Measurements from ENCODE around the gene RPL7A. TPM values are rescaled to one million over a fixed set of nuclear protein-coding genes. Genes with fewer than 3 reads are reported as not detected.

The RPL7A gene
- total RNA-seq, 4 donors from 2014 or later: 1,757 to 2,575 (median 2,004) TPM

- H3K27ac ChIP-seq: no peak overlapping the region
Measured at GRCh38 chr9:133400292-133400691, 52.3 kb downstream of the RPL7A start.

More at GRCh38 chr9:133400292-133400691, 52.3 kb downstream of the RPL7A start:
- peaks cover 0 to 2% of the 10 kb centered on the region in 2 donors for H3K27me3 ChIP-seq
- no peaks in the 10 kb centered on the region for H3K4me1 ChIP-seq
- WGBS, 2 donors: 90 to 100% methylated on average over 4 to 8 of the region's 12 CpGs
- DNase-seq (ENCODE audit: low spot score in 2 of 2): no peak
- TF ChIP-seq EP300 (IDR thresholded peaks at IDR 0.05): no peak
- TF ChIP-seq CTCF (IDR thresholded peaks at IDR 0.05): no peak
- no peak for TF ChIP-seq POLR2A (IDR thresholded peaks at IDR 0.05)
- H3K9me3 ChIP-seq: no peaks in the 10 kb centered on the region
- peaks cover 0 to 49% (median 0%) of the 10 kb centered on the region in 3 donors for H3K36me3 ChIP-seq
- H3K4me3 ChIP-seq: no peak overlapping the region

Small RNAs within 50 kb of the gene (small RNA-seq; reads per million reads assigned to genes)
- not detected for gene RF00019
- not detected for gene SNORD24
- not detected for gene SNORD36A
- not detected for gene SNORD36B
- gene SNORD36C: not detected

Other genes with a start within 250 kb of the RPL7A start
- gene RALGDS, start 227.0 kb upstream of the RPL7A start, total RNA-seq: 10 to 100 TPM; 34.5 to 60.0 (median 48.7) TPM
- gene GBGT1, start 184.3 kb upstream of the RPL7A start, total RNA-seq: 10 to 100 TPM; 15.3 to 63.3 (median 36.8) TPM
- not detected for gene OBP2B, start 139.0 kb upstream of the RPL7A start, total RNA-seq
- gene ABO, start 73.0 kb upstream of the RPL7A start, total RNA-seq: 10 to 100 TPM in 2 of 4 donors, 1 to 10 TPM in 2; 4.8 to 25.5 (median 8.9) TPM
- 10 to 100 TPM; 21.6 to 36.3 (median 31.5) TPM for gene SURF6, start 12.0 kb upstream of the RPL7A start, total RNA-seq
- gene MED22, start 87 bp upstream of the RPL7A start, total RNA-seq: 10 to 100 TPM; 29.3 to 63.6 (median 39.2) TPM
- gene SURF1, start 8.3 kb downstream of the RPL7A start, total RNA-seq: 10 to 100 TPM; 35.0 to 59.4 (median 41.6) TPM
- gene SURF2, start 8.3 kb downstream of the RPL7A start, total RNA-seq: 10 to 100 TPM; 12.2 to 24.3 (median 23.0) TPM
- 100 to 1,000 TPM; 102 to 213 (median 123) TPM for gene SURF4, start 27.8 kb downstream of the RPL7A start, total RNA-seq
- 1 to 10 TPM in 1 of 4 donors, under 1 TPM in 3; 0.22 to 1.0 (median 0.69) TPM for gene STKLD1, start 28.1 kb downstream of the RPL7A start, total RNA-seq
- 10 to 100 TPM; 17.9 to 27.0 (median 22.7) TPM for gene REXO4, start 69.8 kb downstream of the RPL7A start, total RNA-seq
- gene ADAMTS13, start 74.1 kb downstream of the RPL7A start, total RNA-seq: 1 to 10 TPM; 1.7 to 4.3 (median 3.2) TPM
- 10 to 100 TPM in 2 of 4 donors, 1 to 10 TPM in 2; 8.6 to 16.3 (median 10.3) TPM for gene CACFD1, start 111.8 kb downstream of the RPL7A start, total RNA-seq
- gene SLC2A6, start 130.9 kb downstream of the RPL7A start, total RNA-seq: 1 to 10 TPM; 2.1 to 6.3 (median 3.0) TPM
- gene MYMK, start 176.7 kb downstream of the RPL7A start, total RNA-seq: 1 to 10 TPM in 2 of 4 donors, not detected in 2; 1.4 to 8.3 TPM
- 10 to 100 TPM; 11.1 to 38.9 (median 26.9) TPM for gene ADAMTSL2, start 186.5 kb downstream of the RPL7A start, total RNA-seq

All from tibial nerve (tissue), 4 donors.